WTC11 (cell line): ENCODE results near the gene DNTT.

Source experiments
- AFF4 ChIP-seq: sonication (generic); formaldehyde crosslinking; IDR thresholded peaks from 2 replicates; pipeline ENCODE4 v1.8.1; 2023; ENCODE audit warnings: mild to moderate bottlenecking, missing genetic modification reagents, borderline replicate concordance
- AR ChIP-seq: fragments of 250-450 bp; sonication (Bioruptor Pico); IDR thresholded peaks from 2 replicates; pipeline ENCODE4 v1.9.0; 2021; ENCODE audit warnings: mild to moderate bottlenecking
- ATF3 ChIP-seq: sonication (generic); formaldehyde crosslinking; conservative IDR thresholded peaks from 2 replicates; pipeline ENCODE4 v1.8.1; 2022; ENCODE audit warnings: mild to moderate bottlenecking, missing genetic modification reagents
- CTCF ChIP-seq: fragments of 200-600 bp; IDR thresholded peaks from 2 replicates; pipeline ENCODE4 v1.8.0; 2022; ENCODE audit warnings: antibody characterized with exemption
- ELF4 ChIP-seq: sonication (generic); formaldehyde crosslinking; IDR thresholded peaks from 2 replicates; pipeline ENCODE4 v1.8.1; 2022; ENCODE audit warnings: low read depth, mild to moderate bottlenecking, moderate library complexity, missing genetic modification reagents
- FOXP1 ChIP-seq: sonication (generic); formaldehyde crosslinking; IDR thresholded peaks from 2 replicates; pipeline ENCODE4 v1.8.0; 2022; ENCODE audit warnings: missing genetic modification reagents, mild to moderate bottlenecking, moderate library complexity, borderline replicate concordance
- MAX ChIP-seq: sonication (generic); formaldehyde crosslinking; IDR thresholded peaks from 2 replicates; pipeline ENCODE4 v1.8.0; 2022; ENCODE audit warnings: mild to moderate bottlenecking, missing genetic modification reagents
- RELA ChIP-seq: sonication (generic); formaldehyde crosslinking; IDR thresholded peaks from 2 replicates; pipeline ENCODE4 v1.8.1; 2022; ENCODE audit warnings: missing genetic modification reagents, mild to moderate bottlenecking, borderline replicate concordance
- STAT6 ChIP-seq: sonication (generic); formaldehyde crosslinking; conservative IDR thresholded peaks from 2 replicates; pipeline ENCODE4 v1.8.1; 2023; ENCODE audit warnings: mild to moderate bottlenecking, low read depth, missing genetic modification reagents, moderate library complexity
- TCF7 ChIP-seq: sonication (generic); formaldehyde crosslinking; IDR thresholded peaks from 2 replicates; pipeline ENCODE4 v1.8.0; 2022; ENCODE audit warnings: mild to moderate bottlenecking, low read depth, missing genetic modification reagents, moderate library complexity
- USF2 ChIP-seq: sonication (generic); formaldehyde crosslinking; IDR thresholded peaks from 2 replicates; pipeline ENCODE4 v1.8.1; 2023; ENCODE audit warnings: mild to moderate bottlenecking, missing genetic modification reagents, moderate library complexity
- ZNF232 ChIP-seq: sonication (generic); formaldehyde crosslinking; IDR thresholded peaks from 2 replicates; pipeline ENCODE4 v1.8.0; 2022; ENCODE audit warnings: mild to moderate bottlenecking, missing genetic modification reagents
- ZNF317 ChIP-seq: sonication (generic); formaldehyde crosslinking; IDR thresholded peaks from 2 replicates; pipeline ENCODE4 v1.8.1; 2023; ENCODE audit warnings: low read depth, mild to moderate bottlenecking, moderate library complexity, missing genetic modification reagents, borderline replicate concordance

- TF ChIP-seq TCF7 (CRISPR knock-in tag) (no peak), STAT6 (CRISPR knock-in tag) (no peak), RELA (CRISPR knock-in tag) (no peak), USF2 (no peak), FOXP1 (CRISPR knock-in tag) (no peak), ATF3 (CRISPR knock-in tag) (no peak), ZNF317 (CRISPR knock-in tag) (no peak), ELF4 (no peak), MAX (no peak), CTCF (no peak), AFF4 (no peak), AR (no peak), ZNF232 (no peak)
Observed at GRCh38 chr10:96283756-96284155, 20.5 kb upstream of the DNTT start.
